ENCODE data around the gene TMPRSS6.
A peak's percentile ranks its signal among the peaks of the same experiment; 100 is the strongest.

Gene TMPRSS6

DNA sequence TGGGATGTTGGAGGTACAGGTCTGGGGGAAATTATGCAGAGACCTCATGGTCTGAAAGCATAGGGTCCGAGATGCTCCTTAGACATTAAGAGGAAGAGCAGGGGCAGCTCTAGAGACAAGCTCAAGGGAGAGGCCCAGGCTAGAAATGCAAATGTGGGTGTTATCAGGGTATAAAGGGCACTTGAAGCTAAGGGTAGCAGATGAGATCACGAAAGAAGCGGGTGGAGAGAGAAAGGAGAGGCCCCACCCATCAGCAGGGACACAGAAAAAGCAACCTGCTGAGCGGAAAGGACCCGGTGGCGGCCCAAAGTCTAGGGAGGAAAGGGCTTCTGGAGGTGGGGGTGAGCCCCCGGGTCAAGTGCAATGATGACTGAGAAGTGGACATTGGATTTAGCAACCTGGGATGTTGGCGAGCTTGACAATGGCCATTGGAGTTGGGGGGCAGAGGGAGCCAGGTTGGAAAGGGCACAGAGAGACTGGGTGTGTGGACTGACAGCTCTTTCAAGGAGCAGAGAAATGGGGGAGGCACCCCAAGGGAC, 8.9 kb downstream of the TMPRSS6 start:
- no peak for DNase-seq (ENCODE audit: low read depth)
- TF ChIP-seq, protein P1, sequence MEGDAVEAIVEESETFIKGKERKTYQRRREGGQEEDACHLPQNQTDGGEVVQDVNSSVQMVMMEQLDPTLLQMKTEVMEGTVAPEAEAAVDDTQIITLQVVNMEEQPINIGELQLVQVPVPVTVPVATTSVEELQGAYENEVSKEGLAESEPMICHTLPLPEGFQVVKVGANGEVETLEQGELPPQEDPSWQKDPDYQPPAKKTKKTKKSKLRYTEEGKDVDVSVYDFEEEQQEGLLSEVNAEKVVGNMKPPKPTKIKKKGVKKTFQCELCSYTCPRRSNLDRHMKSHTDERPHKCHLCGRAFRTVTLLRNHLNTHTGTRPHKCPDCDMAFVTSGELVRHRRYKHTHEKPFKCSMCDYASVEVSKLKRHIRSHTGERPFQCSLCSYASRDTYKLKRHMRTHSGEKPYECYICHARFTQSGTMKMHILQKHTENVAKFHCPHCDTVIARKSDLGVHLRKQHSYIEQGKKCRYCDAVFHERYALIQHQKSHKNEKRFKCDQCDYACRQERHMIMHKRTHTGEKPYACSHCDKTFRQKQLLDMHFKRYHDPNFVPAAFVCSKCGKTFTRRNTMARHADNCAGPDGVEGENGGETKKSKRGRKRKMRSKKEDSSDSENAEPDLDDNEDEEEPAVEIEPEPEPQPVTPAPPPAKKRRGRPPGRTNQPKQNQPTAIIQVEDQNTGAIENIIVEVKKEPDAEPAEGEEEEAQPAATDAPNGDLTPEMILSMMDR (IDR thresholded peaks at IDR 0.05; ENCODE audit: low read depth, low read length, missing control alignments): no peak
- H3K4me3 ChIP-seq (ENCODE audit: low read depth, low read length): no peak overlapping the region

GRCh38 chr22:37098976-37099591, 10.4 kb downstream of the TMPRSS6 start:
- TF ChIP-seq, protein P1 (IDR thresholded peaks at IDR 0.05; ENCODE audit: low read depth, low read length, missing control alignments): peak; percentile 43
- no peak overlapping the region for H3K4me3 ChIP-seq (ENCODE audit: low read depth, low read length)
- DNase-seq (ENCODE audit: low read depth): no peak

GRCh38 chr22:37097346-37097745, 12.2 kb downstream of the TMPRSS6 start:
- no peak overlapping the region for H3K4me3 ChIP-seq (ENCODE audit: low read depth, low read length)
- TF ChIP-seq, protein P1 (IDR thresholded peaks at IDR 0.05; ENCODE audit: low read depth, low read length, missing control alignments): no peak
- DNase-seq (ENCODE audit: low read depth): no peak

GRCh38 chr22:37095113-37095512, 14.4 kb downstream of the TMPRSS6 start:
- DNase-seq (ENCODE audit: low read depth): no peak
- H3K4me3 ChIP-seq (ENCODE audit: low read depth, low read length): no peak overlapping the region
- TF ChIP-seq, protein P1 (IDR thresholded peaks at IDR 0.05; ENCODE audit: low read depth, low read length, missing control alignments): no peak

DNA sequence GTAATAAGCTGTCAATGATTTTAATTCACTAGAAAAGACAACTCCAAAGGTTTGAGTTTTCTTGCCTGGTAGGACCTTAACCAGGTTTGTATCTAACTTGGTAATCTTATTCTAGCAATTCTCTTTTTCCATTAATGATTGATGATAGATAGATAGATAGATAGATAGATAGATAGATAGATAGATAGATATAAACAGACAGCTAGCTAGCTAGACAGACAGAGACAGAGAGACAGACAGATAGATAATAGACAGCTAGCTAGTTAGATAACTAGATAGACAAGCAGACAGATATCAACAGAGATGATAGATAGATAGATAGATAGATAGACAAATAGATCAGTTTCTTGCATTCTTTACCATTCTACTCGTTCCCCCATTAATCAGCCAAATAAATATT, 15.3 kb downstream of the TMPRSS6 start:
- no peak overlapping the region for H3K4me3 ChIP-seq (ENCODE audit: low read depth, low read length)
- no peak for DNase-seq (ENCODE audit: low read depth)

GRCh38 chr22:37092997-37093396, 16.5 kb downstream of the TMPRSS6 start:
- DNase-seq (ENCODE audit: low read depth): no peak
- TF ChIP-seq, protein P1 (IDR thresholded peaks at IDR 0.05; ENCODE audit: low read depth, low read length, missing control alignments): no peak
- H3K4me3 ChIP-seq (ENCODE audit: low read depth, low read length): no peak overlapping the region

More for the DNA sequence above, 15.3 kb downstream of the TMPRSS6 start:
- TF ChIP-seq, protein P1 (IDR thresholded peaks at IDR 0.05; ENCODE audit: low read depth, low read length, missing control alignments): no peak

GRCh38 chr22:37091994-37092393, 17.5 kb downstream of the TMPRSS6 start:
- no peak for DNase-seq (ENCODE audit: low read depth)
- TF ChIP-seq, protein P1 (IDR thresholded peaks at IDR 0.05; ENCODE audit: low read depth, low read length, missing control alignments): no peak
- H3K4me3 ChIP-seq (ENCODE audit: low read depth, low read length): no peak overlapping the region
